ENCODE results near the gene BIRC5. TPM values are rescaled to one million over a fixed set of nuclear protein-coding genes. Genes with fewer than 3 reads are reported as not detected.

The BIRC5 gene
- total RNA-seq, 2 donors from 2014 or later = 87.4 to 106 TPM

DNA sequence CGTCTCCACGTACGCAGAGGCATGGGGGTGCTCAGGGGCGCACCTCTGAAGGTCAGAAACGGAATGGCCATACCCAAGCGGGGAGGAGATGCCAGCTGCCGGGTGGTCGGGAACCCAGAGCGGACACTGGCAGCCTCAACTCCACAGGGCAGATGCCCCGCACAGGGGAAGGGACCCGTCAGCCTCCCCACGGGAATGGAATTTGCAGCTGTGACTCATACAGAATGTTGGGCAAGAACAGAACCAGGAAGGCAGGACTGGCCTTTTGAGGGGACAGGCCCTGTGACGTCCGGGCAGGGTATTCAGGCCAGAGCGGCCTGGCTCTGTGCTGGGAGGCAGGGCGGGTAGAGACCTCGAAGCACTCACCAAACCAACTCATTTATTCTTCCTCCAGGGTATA lies 34.7 kb upstream of the BIRC5 start:
- no peaks in the 10 kb centered on the region for H3K9me3 Mint-ChIP-seq
- peaks cover 39 to 53% of the 10 kb centered on the region in 2 donors for H3K36me3 Mint-ChIP-seq
- peak overlapping the region in 1 of 2 donors; percentile 44 for H3K27ac Mint-ChIP-seq
- peak in 1 of 2 donors; percentile 59 for ATAC-seq
- no peak for DNase-seq (ENCODE audit: low spot score in 2 of 2)

DNA sequence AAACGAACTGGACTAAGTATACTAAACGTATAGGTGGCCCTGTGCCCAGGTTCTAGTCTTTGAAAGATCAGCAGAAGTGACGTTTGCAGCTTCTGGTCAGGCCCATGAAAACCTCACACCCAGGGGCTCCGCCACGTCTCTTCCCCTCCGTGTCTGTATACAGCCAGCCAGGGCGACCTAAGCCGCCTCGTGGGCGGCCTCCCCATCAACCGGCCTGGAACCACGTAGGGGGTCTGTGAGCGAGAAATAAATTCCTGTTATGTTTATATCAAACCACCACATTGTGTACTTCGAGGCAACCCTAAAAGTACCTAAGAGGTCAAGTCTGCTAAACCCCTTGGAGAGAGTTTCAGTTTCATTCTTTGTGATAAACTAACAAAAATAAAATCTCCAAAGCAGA lies 34.0 kb upstream of the BIRC5 start:
- H3K36me3 Mint-ChIP-seq = peaks cover 46 to 60% of the 10 kb centered on the region in 2 donors
- DNase-seq (ENCODE audit: low spot score in 2 of 2) = no peak
- no peaks in the 10 kb centered on the region for H3K9me3 Mint-ChIP-seq
- no peak for ATAC-seq
- no peak overlapping the region for H3K27ac Mint-ChIP-seq

DNA sequence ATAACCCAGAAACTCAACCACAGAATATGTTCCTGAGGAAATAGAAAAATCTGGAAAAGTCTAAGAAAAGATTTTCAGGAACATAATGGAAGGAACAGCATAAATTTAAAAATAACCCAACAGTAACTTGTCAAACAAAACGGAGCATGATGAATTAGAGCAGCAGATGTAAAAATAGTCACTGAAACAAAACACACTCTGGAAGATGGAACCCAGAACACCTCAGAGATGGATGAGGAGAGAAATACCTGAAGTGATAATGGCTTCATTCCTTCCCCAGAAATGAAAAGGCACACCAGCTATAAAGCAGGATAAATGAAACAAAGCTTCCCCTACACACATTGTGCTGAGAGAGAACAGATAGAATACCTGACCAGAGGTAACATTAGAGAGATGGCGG lies 33.5 kb upstream of the BIRC5 start:
- Mint-ChIP-seq H3K36me3 (peaks cover 48 to 62% of the 10 kb centered on the region in 2 donors), H3K27ac (peak overlapping the region in 1 of 2 donors; percentile 3), H3K9me3 (no peaks in the 10 kb centered on the region)
- ATAC-seq (no peak), DNase-seq (ENCODE audit: low spot score in 2 of 2) (no peak)

DNA sequence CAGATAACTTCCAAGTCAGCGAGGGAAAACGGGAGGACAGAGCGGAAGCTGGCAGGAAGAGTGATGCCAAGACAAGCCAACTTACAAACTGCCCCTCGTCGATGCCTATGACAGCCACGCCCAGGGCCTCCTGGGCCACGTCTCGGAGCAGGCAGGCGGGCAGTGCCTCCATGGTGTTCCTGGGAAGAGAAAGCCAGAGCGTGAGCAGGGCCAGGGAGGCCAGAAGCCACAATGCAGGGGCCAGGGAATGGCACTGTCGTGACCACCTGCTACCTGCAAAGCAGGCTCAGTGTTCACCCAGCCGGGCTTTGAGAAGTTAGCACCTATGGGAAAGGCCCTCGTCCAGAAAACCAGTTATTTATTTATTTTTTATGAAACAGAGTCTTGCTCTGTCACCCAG lies 31.5 kb upstream of the BIRC5 start:
- ATAC-seq (no peak), DNase-seq (ENCODE audit: low spot score in 2 of 2) (no peak)
- Mint-ChIP-seq H3K36me3 (peaks cover 48 to 62% of the 10 kb centered on the region in 2 donors), H3K27ac (no peak overlapping the region), H3K9me3 (no peaks in the 10 kb centered on the region)

DNA sequence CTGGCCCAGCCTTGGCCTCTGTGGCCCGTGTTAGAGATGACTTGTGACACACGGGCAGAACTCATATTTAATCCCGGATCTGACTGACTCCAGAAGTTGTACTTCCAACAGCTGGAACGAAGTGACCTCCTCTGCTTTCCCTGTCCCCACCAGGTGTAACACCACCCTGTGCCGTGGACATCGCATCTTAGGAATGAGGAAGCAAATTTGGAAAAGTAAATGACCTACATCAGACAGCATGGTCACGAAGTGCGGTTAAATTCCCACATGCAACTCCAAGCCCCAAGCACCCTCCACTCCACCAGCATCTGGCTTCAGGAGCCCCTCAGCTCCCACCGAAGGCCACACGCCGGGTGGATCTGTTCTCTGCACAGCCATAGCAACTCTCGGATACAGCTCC lies 30.1 kb upstream of the BIRC5 start:
- Mint-ChIP-seq H3K9me3 (no peaks in the 10 kb centered on the region), H3K27ac (peak overlapping the region in 1 of 2 donors; percentile 44), H3K36me3 (peaks cover 41 to 59% of the 10 kb centered on the region in 2 donors)
- no peak for DNase-seq (ENCODE audit: low spot score in 2 of 2)
- no peak for ATAC-seq

DNA sequence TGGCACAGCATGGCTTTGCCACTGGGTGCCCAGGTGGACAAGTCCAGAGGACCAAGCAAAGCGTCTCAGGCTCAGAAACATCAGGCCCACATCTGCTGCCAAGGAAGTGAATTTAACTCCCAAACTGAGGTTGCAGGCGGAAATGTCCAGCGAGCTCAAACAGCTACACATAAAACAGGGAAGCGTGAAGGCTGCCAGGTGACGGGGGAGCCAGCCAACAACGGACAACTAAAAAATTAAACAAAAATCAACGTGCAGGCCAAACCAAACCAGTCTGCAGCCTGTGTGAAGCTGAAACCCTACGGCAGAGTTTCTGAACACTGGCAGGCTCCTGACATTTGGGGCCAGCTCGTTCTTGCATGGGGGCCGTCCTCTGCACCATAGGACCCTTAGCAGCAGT lies 29.7 kb upstream of the BIRC5 start:
- ATAC-seq (no peak), DNase-seq (ENCODE audit: low spot score in 2 of 2) (no peak)
- Mint-ChIP-seq H3K36me3 (peaks cover 37 to 54% of the 10 kb centered on the region in 2 donors), H3K9me3 (no peaks in the 10 kb centered on the region), H3K27ac (peak overlapping the region in 1 of 2 donors; percentile 57)

DNA sequence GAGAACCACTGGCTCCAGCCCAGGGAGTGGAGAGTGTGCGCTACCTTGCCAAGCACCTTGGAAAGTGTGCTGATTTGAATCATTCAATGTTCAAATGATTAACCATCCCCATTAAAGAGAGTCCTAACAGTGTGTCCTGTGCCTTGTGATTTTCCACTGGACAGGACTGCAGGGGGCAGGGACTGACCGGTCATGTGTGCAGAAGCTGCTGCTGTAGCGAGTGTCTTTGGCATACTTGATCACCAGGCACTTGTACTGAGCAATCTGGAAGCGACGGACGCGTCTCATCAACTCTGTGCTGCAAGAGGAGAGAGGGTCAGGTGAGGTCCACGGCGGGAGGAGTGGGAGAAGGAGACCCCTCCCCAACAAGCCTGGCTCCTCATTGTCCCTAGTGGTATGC lies 29.2 kb upstream of the BIRC5 start:
- ATAC-seq = no peak
- H3K9me3 Mint-ChIP-seq = no peaks in the 10 kb centered on the region
- H3K27ac Mint-ChIP-seq = peak overlapping the region in 1 of 2 donors; percentile 9
- DNase-seq (ENCODE audit: low spot score in 2 of 2) = no peak
- H3K36me3 Mint-ChIP-seq = peaks cover 35 to 49% of the 10 kb centered on the region in 2 donors

DNA sequence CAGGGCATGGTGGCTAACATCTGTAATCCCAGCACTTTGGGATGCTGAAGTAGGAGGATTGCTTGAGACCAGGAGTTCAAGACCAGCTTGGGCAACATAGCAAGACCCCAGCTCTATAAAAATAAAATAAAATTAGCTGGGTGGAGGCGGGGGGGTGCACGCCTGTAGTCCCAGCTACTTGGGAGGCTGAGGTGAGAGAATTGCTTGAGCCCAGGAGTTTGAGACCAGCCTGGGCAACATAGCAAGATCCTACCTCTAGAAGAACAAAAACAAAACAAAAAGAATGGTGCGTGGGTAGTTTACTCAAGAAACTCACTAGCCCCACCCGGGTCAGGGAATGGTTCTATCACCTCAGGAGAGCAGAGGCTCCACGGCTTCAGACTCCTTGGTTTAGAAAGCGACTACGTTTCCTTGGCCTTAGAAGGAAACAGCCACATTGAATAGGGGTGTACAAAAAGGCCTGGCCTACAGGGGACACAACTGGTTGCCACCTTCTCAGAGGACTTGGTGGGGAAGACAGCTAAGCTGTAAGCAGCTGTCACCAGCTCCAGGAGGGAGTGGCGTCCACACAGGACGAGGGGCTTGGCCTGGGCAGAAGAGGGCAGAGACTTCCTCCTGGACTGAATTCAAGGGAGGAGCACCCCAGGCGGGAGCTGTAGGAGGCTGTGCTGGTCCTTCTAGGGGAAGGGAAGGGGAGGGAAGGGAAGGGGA lies 27.9 kb upstream of the BIRC5 start:
- DNase-seq (ENCODE audit: low spot score in 2 of 2) (no peak), ATAC-seq (peak in 1 of 2 donors; percentile 1)
- no peaks in the 10 kb centered on the region for H3K9me3 Mint-ChIP-seq
- H3K27ac Mint-ChIP-seq = peak overlapping the region; percentile 86 to 93
- H3K36me3 Mint-ChIP-seq = peaks cover 34 to 50% of the 10 kb centered on the region in 2 donors

DNA sequence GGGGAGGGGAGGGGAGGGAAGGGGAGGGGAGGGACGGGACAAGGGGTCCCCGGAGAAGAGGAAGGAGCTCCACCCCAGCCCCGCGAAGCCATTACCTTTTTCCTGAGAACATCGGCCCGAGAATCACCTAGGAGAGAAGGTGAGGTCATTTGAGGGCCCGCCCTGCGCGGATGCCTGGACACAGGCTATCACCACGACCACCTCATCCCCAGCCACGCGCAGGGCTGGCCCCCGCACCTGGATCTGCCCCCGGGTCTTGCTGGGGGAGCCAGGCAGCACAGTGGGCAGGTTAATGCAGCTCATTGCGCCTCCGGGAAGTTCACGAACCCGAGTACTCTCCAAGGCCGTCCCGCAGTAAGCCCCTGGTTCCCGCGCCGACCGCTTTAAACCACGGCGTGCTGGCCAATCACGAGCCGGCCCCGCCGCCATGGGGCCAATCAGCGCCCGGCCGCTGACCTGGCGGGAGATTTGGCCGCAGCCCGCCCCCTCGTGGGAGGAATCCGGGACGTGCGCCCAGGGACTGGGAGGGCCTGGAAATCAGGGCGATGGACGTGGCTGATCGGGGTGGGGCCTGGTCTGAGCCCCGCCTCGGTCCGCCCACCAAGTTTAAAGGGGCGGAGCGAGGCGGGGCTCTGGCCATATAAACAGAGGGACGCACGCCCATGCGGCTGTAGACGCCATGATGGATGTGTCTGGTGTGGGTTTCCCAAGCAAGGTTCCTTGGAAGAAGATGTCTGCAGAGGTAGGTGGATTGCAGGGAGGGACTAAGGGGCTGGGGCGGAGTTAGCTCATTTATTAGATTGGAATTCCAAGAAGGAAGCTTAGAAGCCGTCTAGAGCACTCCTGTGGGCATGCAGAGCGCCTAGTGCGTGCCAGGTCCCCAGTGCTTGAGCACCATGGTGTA lies 27.1 kb upstream of the BIRC5 start, which contains the start of the genes AFMID and TK1:
AFMID (plus strand) TSS at position 671 of the 904 bp plus-strand sequence; CDS start at position 680, 9 bp downstream.
TK1 (minus strand) TSS at position 361 of the 904 bp plus-strand sequence; CDS start at position 303, 58 bp downstream.
- Mint-ChIP-seq H3K27ac (peak within 1 kb of the TSS; percentile 86 to 93), H3K36me3 (peaks cover 28 to 44% of the 10 kb centered on the region in 2 donors), H3K9me3 (no peaks in the 10 kb centered on the region)
- ATAC-seq = peak; percentile 97
- peak; percentile 98 to 99 for DNase-seq (ENCODE audit: low spot score in 2 of 2)

DNA sequence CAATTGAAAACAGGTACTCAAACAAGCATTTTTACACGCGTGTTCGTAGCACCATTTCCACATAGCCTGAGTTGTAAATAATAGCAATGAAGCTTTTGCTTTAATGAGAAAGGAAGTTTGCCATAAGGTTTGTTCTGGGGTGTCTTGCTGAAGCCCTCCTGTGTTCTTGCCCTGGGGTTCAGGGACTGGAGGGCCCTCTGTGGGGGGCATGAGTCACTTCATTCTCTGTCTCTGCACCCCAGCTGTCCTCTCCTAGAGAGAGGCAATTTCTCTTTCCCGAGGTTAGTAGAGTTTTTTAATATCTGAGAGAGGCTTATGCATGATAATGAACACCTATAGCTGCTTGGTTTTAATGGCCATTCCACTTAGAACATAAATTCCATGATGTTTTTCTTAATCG lies 17.3 kb upstream of the BIRC5 start:
- no peak overlapping the region for H3K27ac Mint-ChIP-seq
- DNase-seq (ENCODE audit: low spot score in 2 of 2) (no peak), ATAC-seq (no peak)
- H3K9me3 Mint-ChIP-seq = no peaks in the 10 kb centered on the region
- H3K36me3 Mint-ChIP-seq = peaks cover 0 to 12% of the 10 kb centered on the region in 2 donors

DNA sequence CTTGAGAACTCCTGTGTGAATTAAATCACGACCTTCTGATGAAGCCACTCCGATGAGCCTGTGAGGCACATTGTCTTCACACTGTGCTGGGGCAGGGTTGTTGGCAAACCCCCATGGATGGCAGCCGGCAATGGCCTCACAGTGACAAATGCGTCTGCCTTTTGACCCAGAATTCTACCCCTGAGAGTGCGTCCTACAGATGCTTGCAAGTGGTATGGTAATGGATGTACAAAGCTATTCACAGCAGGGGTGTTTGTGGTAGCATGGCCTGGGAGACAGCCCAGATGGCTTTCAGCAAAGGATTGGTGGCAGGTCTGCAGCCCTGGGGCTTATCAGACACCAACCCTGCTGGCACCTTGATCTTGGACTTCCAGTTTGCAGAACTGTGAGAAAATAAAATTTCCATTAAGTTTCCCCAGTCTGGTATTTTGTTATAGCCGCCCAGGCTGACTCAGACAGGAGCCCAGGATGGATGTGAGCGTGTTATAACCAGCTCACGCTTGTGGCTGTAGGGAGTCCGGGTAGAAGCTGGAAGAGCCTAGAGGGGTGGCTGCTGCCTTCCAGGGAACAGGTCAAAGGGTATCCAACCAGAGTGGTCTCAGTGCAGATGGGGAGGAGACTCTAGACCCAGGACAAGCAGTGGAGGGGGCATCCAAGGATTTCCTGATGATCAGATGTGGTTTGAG lies 16.8 kb upstream of the BIRC5 start:
- ATAC-seq (no peak), DNase-seq (ENCODE audit: low spot score in 2 of 2) (no peak)
- Mint-ChIP-seq H3K27ac (peak overlapping the region in 1 of 2 donors; percentile 50), H3K9me3 (no peaks in the 10 kb centered on the region), H3K36me3 (peaks cover 0 to 12% of the 10 kb centered on the region in 2 donors)

DNA sequence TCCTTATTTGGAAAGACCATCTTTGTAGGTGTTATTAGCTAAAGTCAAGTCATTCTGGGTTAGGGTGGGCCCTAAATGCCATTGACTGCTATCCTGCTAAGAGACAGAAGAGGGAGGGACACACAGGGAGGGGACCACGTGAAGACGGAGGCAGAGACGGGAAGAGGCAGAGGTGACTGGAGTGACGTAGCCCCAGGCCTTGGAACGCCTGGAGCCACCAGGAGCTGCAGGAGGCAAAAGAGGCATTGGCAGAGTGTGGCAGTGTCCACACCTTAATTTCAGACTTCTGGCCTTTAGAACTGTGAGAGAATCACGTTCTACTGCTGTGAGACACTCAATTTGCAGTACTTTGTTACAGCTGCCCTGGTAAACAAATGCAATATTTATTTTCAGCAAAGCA lies 13.6 kb upstream of the BIRC5 start:
- ATAC-seq = no peak
- peaks cover 0 to 12% of the 10 kb centered on the region in 2 donors for H3K36me3 Mint-ChIP-seq
- no peaks in the 10 kb centered on the region for H3K9me3 Mint-ChIP-seq
- H3K27ac Mint-ChIP-seq = no peak overlapping the region
- DNase-seq (ENCODE audit: low spot score in 2 of 2) = no peak

DNA sequence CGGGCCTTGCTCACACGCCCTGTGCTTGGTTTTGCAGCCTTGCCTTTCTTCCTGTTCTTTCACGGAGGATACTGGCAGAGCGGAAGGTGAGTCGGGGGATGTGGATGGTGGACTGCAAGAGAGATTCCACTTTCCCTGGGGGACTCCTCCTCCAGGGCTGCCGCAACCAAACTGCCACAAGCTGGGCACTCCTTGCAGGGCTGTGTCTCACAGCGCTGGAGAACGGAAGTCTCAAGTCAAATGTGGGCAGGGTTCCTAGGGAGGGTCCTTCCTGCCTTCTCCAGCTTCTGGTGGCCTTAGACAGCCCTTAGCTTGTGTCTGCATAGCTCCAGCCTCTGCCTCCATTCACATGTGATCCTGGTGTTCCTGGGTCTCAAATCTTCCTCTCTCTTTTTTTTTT lies 11.4 kb upstream of the BIRC5 start:
- ATAC-seq = no peak
- Mint-ChIP-seq H3K9me3 (no peaks in the 10 kb centered on the region), H3K36me3 (peaks cover 0 to 3% of the 10 kb centered on the region in 2 donors), H3K27ac (peak overlapping the region in 1 of 2 donors; percentile 74)
- no peak for DNase-seq (ENCODE audit: low spot score in 2 of 2)

DNA sequence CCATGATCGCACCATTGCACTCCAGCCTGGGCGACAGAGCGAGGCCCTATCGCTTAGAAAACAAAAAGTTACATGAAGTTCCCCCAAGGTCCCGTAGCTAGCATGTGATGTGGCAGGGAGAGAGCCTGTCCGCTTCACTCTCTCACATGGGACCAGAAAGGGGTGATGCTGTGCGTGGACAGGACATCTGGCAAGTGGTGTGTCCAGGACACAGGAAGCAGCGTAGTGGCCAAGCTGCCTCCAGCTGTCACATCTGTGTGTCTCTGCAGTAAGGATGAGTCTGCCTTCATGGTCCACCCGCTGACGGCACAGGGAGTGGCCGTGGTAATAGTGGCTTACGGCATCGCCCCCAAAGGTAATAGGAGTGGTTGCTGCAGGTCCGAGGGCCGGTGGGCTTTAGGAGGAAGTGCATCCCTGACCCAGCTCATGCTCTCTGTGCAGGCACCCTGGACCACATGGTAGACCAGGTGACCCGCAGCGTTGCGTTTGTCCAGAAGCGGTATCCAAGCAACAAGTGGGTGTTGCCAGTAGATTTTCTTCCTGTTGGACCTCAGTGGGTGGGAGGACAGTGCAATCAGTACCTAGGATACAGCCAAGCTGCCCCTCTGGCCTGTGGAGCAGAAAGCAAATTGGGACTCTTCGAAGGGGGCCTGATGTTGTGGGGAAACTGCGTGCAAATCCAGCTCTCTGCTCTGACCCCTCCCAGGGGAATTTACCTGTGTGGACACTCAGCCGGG lies 9.5 kb upstream of the BIRC5 start:
- DNase-seq (ENCODE audit: low spot score in 2 of 2) = no peak
- Mint-ChIP-seq H3K36me3 (no peaks in the 10 kb centered on the region), H3K27ac (no peak overlapping the region), H3K9me3 (no peaks in the 10 kb centered on the region)
- no peak for ATAC-seq

DNA sequence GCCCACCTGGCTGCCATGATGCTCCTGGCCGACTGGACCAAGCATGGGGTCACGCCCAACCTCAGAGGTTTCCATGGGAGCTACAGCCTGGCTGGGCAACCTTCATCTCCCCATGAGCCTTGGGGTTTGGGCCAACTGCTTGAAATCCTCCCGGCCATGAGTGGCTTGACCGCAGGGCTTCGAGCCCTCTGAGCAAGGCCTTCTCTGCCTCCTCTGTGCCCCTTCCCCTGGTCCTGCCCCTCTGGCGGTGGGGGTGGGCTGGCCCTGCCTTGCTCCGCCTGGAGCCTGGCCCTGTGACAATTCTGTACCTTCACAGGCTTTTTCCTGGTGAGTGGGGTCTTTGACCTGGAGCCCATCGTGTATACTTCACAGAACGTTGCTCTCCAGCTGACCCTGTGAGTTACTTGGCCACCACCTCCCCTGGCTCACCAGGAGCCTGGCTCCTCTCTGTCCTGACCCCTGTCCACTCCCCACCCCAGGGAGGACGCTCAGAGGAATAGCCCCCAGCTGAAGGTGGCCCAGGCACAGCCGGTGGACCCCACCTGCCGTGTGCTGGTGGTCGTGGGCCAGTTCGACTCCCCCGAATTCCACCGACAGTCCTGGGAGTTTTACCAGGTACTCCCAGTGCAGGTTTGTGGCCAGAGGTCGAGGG lies 8.8 kb upstream of the BIRC5 start:
- H3K27ac Mint-ChIP-seq = no peak overlapping the region
- ATAC-seq (no peak), DNase-seq (ENCODE audit: low spot score in 2 of 2) (no peak)
- H3K9me3 Mint-ChIP-seq = no peaks in the 10 kb centered on the region
- H3K36me3 Mint-ChIP-seq = no peaks in the 10 kb centered on the region

DNA sequence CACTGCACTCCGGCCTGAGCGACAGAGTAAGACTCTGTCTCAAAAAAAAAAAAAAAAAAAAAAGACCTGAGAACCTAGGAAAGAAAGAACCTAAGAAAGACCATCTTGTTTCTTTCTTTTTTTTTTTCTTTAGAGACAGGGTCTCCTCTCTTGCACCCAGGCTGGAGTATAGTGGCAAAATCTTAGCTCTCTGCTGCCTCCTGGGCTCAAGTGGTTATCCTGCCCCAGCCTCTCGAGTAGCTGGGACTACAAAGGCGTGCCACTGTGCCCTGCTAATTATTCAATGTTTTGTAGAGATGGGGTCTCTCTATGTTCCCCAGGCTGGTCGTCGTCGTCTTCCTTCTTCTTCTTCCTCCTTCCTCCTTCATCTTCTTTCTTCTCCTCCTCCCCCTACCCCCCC lies 7.8 kb upstream of the BIRC5 start:
- DNase-seq (ENCODE audit: low spot score in 2 of 2) = no peak
- no peaks in the 10 kb centered on the region for H3K36me3 Mint-ChIP-seq
- peak overlapping the region in 1 of 2 donors; percentile 30 for H3K27ac Mint-ChIP-seq
- H3K9me3 Mint-ChIP-seq = no peaks in the 10 kb centered on the region
- no peak for ATAC-seq

All from activated naive CD4-positive, alpha-beta T cell treated with anti-CD3 and anti-CD28 coated beads, Interleukin-2, amount 50 U/mL, for 72 hours (primary cell).